Coronary artery (tissue), 2 donors: ENCODE results near the gene CD70.
"Not testable (repeated sequence)": the region's sequence is repeated elsewhere in the genome, so short reads cannot be mapped to it uniquely, and the experiment has no call there.

Experiments
- DNase-seq: peaks from one replicate; pipeline ENCODE4 v3.0.0-alpha.2; 2017; ENCODE audit warnings: low spot score
- H3K27ac ChIP-seq, 2 donors: fragments of 200-600 bp; sonication (generic); one replicate each; pipeline ENCODE4 v1.5.1; 2016 to 2019
- H3K4me3 ChIP-seq: fragments of 200-600 bp; sonication (generic); 2 replicates; pipeline ENCODE4 v1.5.1; 2016; ENCODE audit warnings: mild to moderate bottlenecking, moderate library complexity
- CTCF ChIP-seq: fragments of 200-600 bp; sonication (generic); IDR thresholded peaks from one replicate; pipeline ENCODE4 v1.5.1; 2019; ENCODE audit warnings: antibody characterized with exemption

The CD70 gene

GRCh38 chr19:6551607-6552450, 39.1 kb downstream of the CD70 start:
- H3K4me3 ChIP-seq, result no peak overlapping the region
- H3K27ac ChIP-seq, result no peak overlapping the region
- TF ChIP-seq CTCF, result no peak
- DNase-seq, result no peak

GRCh38 chr19:6551091-6551490, 39.9 kb downstream of the CD70 start:
- TF ChIP-seq CTCF, result no peak
- Histone ChIP-seq H3K4me3 (no peak overlapping the region), H3K27ac (no peak overlapping the region)
- no peak for DNase-seq

- H3K27ac ChIP-seq, DNase-seq, H3K4me3 ChIP-seq: not testable (repeated sequence)
Observed at GRCh38 chr19:6550679-6551078, 40.3 kb downstream of the CD70 start.

- H3K27ac ChIP-seq, result no peak overlapping the region
- no peak for DNase-seq
- TF ChIP-seq CTCF, result no peak
- no peak overlapping the region for H3K4me3 ChIP-seq
Observed at GRCh38 chr19:6543866-6544347, 47.0 kb downstream of the CD70 start.

- H3K4me3 ChIP-seq, result no peak overlapping the region
Observed at GRCh38 chr19:6540918-6541689, 49.8 kb downstream of the CD70 start.

GRCh38 chr19:6539514-6539913, 51.4 kb downstream of the CD70 start:
- no peak for TF ChIP-seq CTCF
- H3K27ac ChIP-seq, result no peak overlapping the region
- no peak for DNase-seq
- H3K4me3 ChIP-seq, result no peak overlapping the region

More at GRCh38 chr19:6540918-6541689, 49.8 kb downstream of the CD70 start:
- no peak for DNase-seq
- no peak overlapping the region for H3K27ac ChIP-seq
- no peak for TF ChIP-seq CTCF
